ENCODE results near the gene NAALADL2.
A peak's percentile ranks its signal among the peaks of the same experiment; 100 is the strongest.

NAALADL2 gene

GRCh38 chr3:175247629-175248028 is 388.5 kb downstream of the NAALADL2 start:
- Histone ChIP-seq H2BK120ac (ENCODE audit: insufficient read depth, low read length, poor library complexity) (no peak overlapping the region), H2AK5ac (ENCODE audit: low read length) (no peak overlapping the region), H3K36me3 (ENCODE audit: control insufficient read depth in 1 of 2, insufficient read depth in 2 of 2, low read length in 2 of 2) (no peaks in the 10 kb centered on the region), H3K23ac (ENCODE audit: low read length) (no peak overlapping the region), H3K14ac (ENCODE audit: low read length) (no peak overlapping the region), H3K79me1 (ENCODE audit: low read length) (no peaks in the 10 kb centered on the region), H2BK5ac (ENCODE audit: low read depth, low read length, poor library complexity) (no peak overlapping the region), H3K27ac (ENCODE audit: low read depth, low read length) (no peak overlapping the region), H4K12ac (ENCODE audit: low read depth, low read length) (no peak overlapping the region), H3K9me3 (ENCODE audit: insufficient read depth, low read depth, low read length) (no peaks in the 10 kb centered on the region), H3K4me3 (ENCODE audit: low read depth, low read length) (no peak overlapping the region), H4K8ac (ENCODE audit: low read depth, low read length) (no peak overlapping the region), H3K4me1 (ENCODE audit: control insufficient read depth in 1 of 2, insufficient read depth in 2 of 2, low read length in 2 of 2) (no peaks in the 10 kb centered on the region), H3K27me3 (ENCODE audit: insufficient read depth, low read length) (no peaks in the 10 kb centered on the region), H3K79me2 (ENCODE audit: control insufficient read depth, insufficient read depth, low read length, poor library complexity) (no peaks in the 10 kb centered on the region), H2AFZ (ENCODE audit: insufficient read depth, low read length, poor library complexity) (no peak overlapping the region), H3K18ac (ENCODE audit: low read length) (no peak overlapping the region), H4K91ac (ENCODE audit: low read depth, low read length) (no peak overlapping the region), H3K4ac (ENCODE audit: low read depth, low read length) (no peak overlapping the region), H2BK12ac (ENCODE audit: low read length) (no peak overlapping the region), H3K9ac (ENCODE audit: low read length) (no peak overlapping the region), H3K4me2 (ENCODE audit: low read length) (no peak overlapping the region)
- no CpG with 5 or more reads among the region's 1 CpG for WGBS (ENCODE audit: extremely low coverage, insufficient coverage, insufficient read length)
- no peak for DNase-seq

GRCh38 chr3:175248832-175249231 is 389.7 kb downstream of the NAALADL2 start:
- H3K27me3 ChIP-seq (ENCODE audit: insufficient read depth, low read length): no peaks in the 10 kb centered on the region
- no peak overlapping the region for H3K27ac ChIP-seq (ENCODE audit: low read depth, low read length)
- no peak overlapping the region for H2BK12ac ChIP-seq (ENCODE audit: low read length)
- H2BK120ac ChIP-seq (ENCODE audit: insufficient read depth, low read length, poor library complexity): no peak overlapping the region
- no CpG with 5 or more reads among the region's 2 CpGs for WGBS (ENCODE audit: extremely low coverage, insufficient coverage, insufficient read length)
- H4K12ac ChIP-seq (ENCODE audit: low read depth, low read length): no peak overlapping the region
- H3K9ac ChIP-seq (ENCODE audit: low read length): no peak overlapping the region
- no peaks in the 10 kb centered on the region for H3K9me3 ChIP-seq (ENCODE audit: insufficient read depth, low read depth, low read length)
- H4K8ac ChIP-seq (ENCODE audit: low read depth, low read length): no peak overlapping the region
- H3K14ac ChIP-seq (ENCODE audit: low read length): no peak overlapping the region
- H3K4me3 ChIP-seq (ENCODE audit: low read depth, low read length): no peak overlapping the region
- no peaks in the 10 kb centered on the region for H3K4me1 ChIP-seq (ENCODE audit: control insufficient read depth in 1 of 2, insufficient read depth in 2 of 2, low read length in 2 of 2)
- H3K23ac ChIP-seq (ENCODE audit: low read length): no peak overlapping the region
- H3K4ac ChIP-seq (ENCODE audit: low read depth, low read length): no peak overlapping the region
- H3K79me2 ChIP-seq (ENCODE audit: control insufficient read depth, insufficient read depth, low read length, poor library complexity): no peaks in the 10 kb centered on the region
- no peak for DNase-seq
- no peak overlapping the region for H3K18ac ChIP-seq (ENCODE audit: low read length)
- no peak overlapping the region for H3K4me2 ChIP-seq (ENCODE audit: low read length)
- H2AK5ac ChIP-seq (ENCODE audit: low read length): no peak overlapping the region
- no peak overlapping the region for H2BK5ac ChIP-seq (ENCODE audit: low read depth, low read length, poor library complexity)
- no peak overlapping the region for H4K91ac ChIP-seq (ENCODE audit: low read depth, low read length)
- H3K36me3 ChIP-seq (ENCODE audit: control insufficient read depth in 1 of 2, insufficient read depth in 2 of 2, low read length in 2 of 2): no peaks in the 10 kb centered on the region
- H2AFZ ChIP-seq (ENCODE audit: insufficient read depth, low read length, poor library complexity): no peak overlapping the region
- no peaks in the 10 kb centered on the region for H3K79me1 ChIP-seq (ENCODE audit: low read length)

- Histone ChIP-seq H2AK5ac (ENCODE audit: low read length) (no peak overlapping the region), H4K12ac (ENCODE audit: low read depth, low read length) (no peak overlapping the region), H4K8ac (ENCODE audit: low read depth, low read length) (no peak overlapping the region), H2BK12ac (ENCODE audit: low read length) (no peak overlapping the region), H3K4me3 (ENCODE audit: low read depth, low read length) (no peak overlapping the region), H3K9me3 (ENCODE audit: insufficient read depth, low read depth, low read length) (no peaks in the 10 kb centered on the region), H2BK120ac (ENCODE audit: insufficient read depth, low read length, poor library complexity) (no peak overlapping the region), H2AFZ (ENCODE audit: insufficient read depth, low read length, poor library complexity) (no peak overlapping the region), H2BK5ac (ENCODE audit: low read depth, low read length, poor library complexity) (no peak overlapping the region), H3K23ac (ENCODE audit: low read length) (no peak overlapping the region), H3K4me2 (ENCODE audit: low read length) (no peak overlapping the region), H3K36me3 (ENCODE audit: control insufficient read depth in 1 of 2, insufficient read depth in 2 of 2, low read length in 2 of 2) (no peaks in the 10 kb centered on the region), H3K79me2 (ENCODE audit: control insufficient read depth, insufficient read depth, low read length, poor library complexity) (no peaks in the 10 kb centered on the region), H3K27ac (ENCODE audit: low read depth, low read length) (no peak overlapping the region), H3K27me3 (ENCODE audit: insufficient read depth, low read length) (no peaks in the 10 kb centered on the region), H3K4me1 (ENCODE audit: control insufficient read depth in 1 of 2, insufficient read depth in 2 of 2, low read length in 2 of 2) (no peaks in the 10 kb centered on the region), H3K9ac (ENCODE audit: low read length) (no peak overlapping the region), H3K4ac (ENCODE audit: low read depth, low read length) (no peak overlapping the region), H3K79me1 (ENCODE audit: low read length) (no peaks in the 10 kb centered on the region), H4K91ac (ENCODE audit: low read depth, low read length) (no peak overlapping the region), H3K18ac (ENCODE audit: low read length) (no peak overlapping the region), H3K14ac (ENCODE audit: low read length) (no peak overlapping the region)
- WGBS (ENCODE audit: extremely low coverage, insufficient coverage, insufficient read length): no CpG with 5 or more reads among the region's 1 CpG
- DNase-seq: peak; percentile 48 to 71
These were observed 396.6 kb downstream of the NAALADL2 start for GRCh38 chr3:175255698-175256097.

- Histone ChIP-seq H3K14ac (ENCODE audit: low read length) (no peak overlapping the region), H3K4me2 (ENCODE audit: low read length) (no peak overlapping the region), H4K91ac (ENCODE audit: low read depth, low read length) (no peak overlapping the region), H3K4me3 (ENCODE audit: low read depth, low read length) (no peak overlapping the region), H3K4me1 (ENCODE audit: control insufficient read depth in 1 of 2, insufficient read depth in 2 of 2, low read length in 2 of 2) (no peaks in the 10 kb centered on the region), H3K9me3 (ENCODE audit: insufficient read depth, low read depth, low read length) (no peaks in the 10 kb centered on the region), H3K79me1 (ENCODE audit: low read length) (no peaks in the 10 kb centered on the region), H3K27ac (ENCODE audit: low read depth, low read length) (no peak overlapping the region), H3K36me3 (ENCODE audit: control insufficient read depth in 1 of 2, insufficient read depth in 2 of 2, low read length in 2 of 2) (no peaks in the 10 kb centered on the region), H4K8ac (ENCODE audit: low read depth, low read length) (no peak overlapping the region), H2BK12ac (ENCODE audit: low read length) (no peak overlapping the region), H2BK5ac (ENCODE audit: low read depth, low read length, poor library complexity) (no peak overlapping the region), H3K79me2 (ENCODE audit: control insufficient read depth, insufficient read depth, low read length, poor library complexity) (no peaks in the 10 kb centered on the region), H3K9ac (ENCODE audit: low read length) (no peak overlapping the region), H3K18ac (ENCODE audit: low read length) (no peak overlapping the region), H2AK5ac (ENCODE audit: low read length) (no peak overlapping the region), H4K12ac (ENCODE audit: low read depth, low read length) (no peak overlapping the region), H2AFZ (ENCODE audit: insufficient read depth, low read length, poor library complexity) (no peak overlapping the region), H3K27me3 (ENCODE audit: insufficient read depth, low read length) (no peaks in the 10 kb centered on the region), H3K4ac (ENCODE audit: low read depth, low read length) (no peak overlapping the region), H2BK120ac (ENCODE audit: insufficient read depth, low read length, poor library complexity) (no peak overlapping the region), H3K23ac (ENCODE audit: low read length) (no peak overlapping the region)
- no peak for DNase-seq
These were observed 398.0 kb downstream of the NAALADL2 start for GRCh38 chr3:175257123-175257522.

All from trophoblast cell (in vitro differentiated cells and primary cell).